H1 (cell line): ENCODE data around the gene NUAK1.

ENCODE experiments used
- CTCF ChIP-seq, 3 experiments: IDR thresholded peaks; 1 replicate in 2 of 3; 2 replicates in 1 of 3; pipeline versions ENCODE4 v1.5.1 to v1.6.1; 2011; ENCODE audit warnings: low read length in 3 of 3, mild to moderate bottlenecking in 3 of 3, inconsistent platforms in 2 of 3, low read depth in 1 of 3, moderate library complexity in 1 of 3; ENCODE audit not compliant: insufficient read depth in 1 of 3; ENCODE audit errors: control extremely low read depth in 1 of 3
- GABPA ChIP-seq: IDR thresholded peaks from 2 replicates; pipeline ENCODE4 v1.6.1; 2011; ENCODE audit warnings: mild to moderate bottlenecking, low read length, moderate library complexity, borderline replicate concordance; ENCODE audit not compliant: insufficient read depth
- NANOG ChIP-seq: IDR thresholded peaks from 2 replicates; pipeline ENCODE4 v1.6.1; 2011; ENCODE audit warnings: low read length, low read depth, mild to moderate bottlenecking, inconsistent platforms; ENCODE audit not compliant: insufficient read depth, poor library complexity, severe bottlenecking
- TF ChIP-seq, protein P1 (sequence below): IDR thresholded peaks from 2 replicates; pipeline ENCODE4 v1.6.1; 2012; ENCODE audit warnings: inconsistent platforms

- TF ChIP-seq NANOG (no peak), CTCF (IDR thresholded peaks at IDR 0.05; ENCODE audit: control extremely low read depth in 1 of 3, insufficient read depth in 1 of 3, low read depth in 1 of 3, low read length in 3 of 3) (no peak), GABPA (no peak)
- TF ChIP-seq, protein P1, sequence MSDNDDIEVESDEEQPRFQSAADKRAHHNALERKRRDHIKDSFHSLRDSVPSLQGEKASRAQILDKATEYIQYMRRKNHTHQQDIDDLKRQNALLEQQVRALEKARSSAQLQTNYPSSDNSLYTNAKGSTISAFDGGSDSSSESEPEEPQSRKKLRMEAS: no peak
These were observed 3.7 kb downstream of the NUAK1 start for GRCh38 chr12:106135075-106135474.
